OCI-LY1 (cell line): ENCODE results near the gene TXNRD1.
"Not testable (repeated sequence)": the region's sequence is repeated elsewhere in the genome, so short reads cannot be mapped to it uniquely, and the experiment has no call there.

ENCODE experiments used
- H2AFZ ChIP-seq: fragments of 200-600 bp; sonication (generic), shearing (Covaris generic); 2 replicates; pipeline ENCODE4 v1.6.0; 2014; ENCODE audit warnings: antibody characterized with exemption, mild to moderate bottlenecking, low read length
- H3F3A ChIP-seq: fragments of 200-600 bp; sonication (generic), shearing (Covaris generic); 2 replicates; pipeline ENCODE4 v1.6.0; 2014; ENCODE audit warnings: mild to moderate bottlenecking, antibody characterized with exemption, low read length, moderate library complexity; ENCODE audit not compliant: insufficient read depth
- H3K27ac ChIP-seq: fragments of 200-600 bp; sonication (generic); 2 replicates; pipeline ENCODE4 v1.5.1; 2014; ENCODE audit warnings: low read length, mixed run types, mild to moderate bottlenecking, low read depth; ENCODE audit not compliant: poor library complexity, severe bottlenecking
- H3K27me3 ChIP-seq: fragments of 200-600 bp; sonication (generic); 2 replicates; pipeline ENCODE4 v1.6.0; 2014; ENCODE audit warnings: antibody characterized with exemption, mild to moderate bottlenecking, low read length, moderate library complexity; ENCODE audit not compliant: insufficient read depth
- H3K36me3 ChIP-seq: fragments of 200-600 bp; sonication (generic); 2 replicates; pipeline ENCODE4 v1.6.1; 2014; ENCODE audit warnings: mild to moderate bottlenecking, antibody characterized with exemption, low read length, moderate library complexity, mixed read lengths; ENCODE audit not compliant: insufficient read depth
- H3K4me1 ChIP-seq: fragments of 200-600 bp; sonication (generic); 2 replicates; pipeline ENCODE4 v1.5.1; 2014; ENCODE audit warnings: mild to moderate bottlenecking, low read length, moderate library complexity; ENCODE audit not compliant: insufficient read depth, severe bottlenecking
- H3K4me2 ChIP-seq: fragments of 200-600 bp; sonication (generic), shearing (Covaris generic); 2 replicates; pipeline ENCODE4 v1.6.1; 2014; ENCODE audit warnings: low read length
- H3K4me3 ChIP-seq: fragments of 200-600 bp; sonication (generic); 2 replicates; pipeline ENCODE4 v1.5.1; 2014; ENCODE audit warnings: low read length, low read depth, mild to moderate bottlenecking, mixed read lengths; ENCODE audit not compliant: poor library complexity, severe bottlenecking
- H3K79me2 ChIP-seq: fragments of 200-600 bp; shearing (Covaris generic); 2 replicates; pipeline ENCODE4 v1.6.1; 2016; ENCODE audit warnings: mixed run types, low read length, mixed read lengths; ENCODE audit not compliant: insufficient read depth
- H3K9ac ChIP-seq: fragments of 200-600 bp; sonication (generic), shearing (Covaris generic); 2 replicates; pipeline ENCODE4 v1.6.1; 2014; ENCODE audit warnings: mild to moderate bottlenecking, low read length, mixed read lengths
- H3K9me2 ChIP-seq: fragments of 200-600 bp; sonication (generic), shearing (Covaris generic); 2 replicates; pipeline ENCODE4 v1.6.1; 2014; ENCODE audit warnings: low read depth, mild to moderate bottlenecking, low read length, mixed read lengths
- H3K9me3 ChIP-seq: fragments of 200-600 bp; shearing (Covaris generic); 2 replicates; pipeline ENCODE4 v1.6.1; 2014; ENCODE audit warnings: low read length, mixed read lengths
- H4K20me1 ChIP-seq: fragments of 200-600 bp; sonication (generic), shearing (Covaris generic); 2 replicates; pipeline ENCODE4 v1.6.0; 2016; ENCODE audit warnings: mild to moderate bottlenecking, low read length; ENCODE audit not compliant: insufficient read depth
- CTCF ChIP-seq: fragments of 200-600 bp; sonication (generic), shearing (Covaris generic); IDR thresholded peaks from 2 replicates; pipeline ENCODE4 v1.5.1; 2017; ENCODE audit warnings: mild to moderate bottlenecking, antibody characterized with exemption, low read length, moderate library complexity, mixed read lengths
- EZH2 ChIP-seq: fragments of 200-600 bp; sonication (generic), shearing (Covaris generic); IDR thresholded peaks from 2 replicates; pipeline ENCODE4 v1.8.0; 2017; ENCODE audit warnings: borderline replicate concordance, mixed run types, mild to moderate bottlenecking, antibody characterized with exemption, low read length, moderate library complexity, mixed read lengths

TXNRD1 gene

GRCh38 chr12:104263026-104263425 lies 47.4 kb downstream of the TXNRD1 start:
- Histone ChIP-seq H2AFZ (no peak overlapping the region), H3F3A (no peaks in the 10 kb centered on the region), H3K79me2 (no peaks in the 10 kb centered on the region), H3K9me2 (no peaks in the 10 kb centered on the region), H3K4me2 (no peak overlapping the region), H3K4me1 (no peaks in the 10 kb centered on the region), H3K4me3 (no peak overlapping the region), H3K9me3 (no peaks in the 10 kb centered on the region), H3K36me3 (no peaks in the 10 kb centered on the region), H3K27ac (no peak overlapping the region), H3K27me3 (no peaks in the 10 kb centered on the region), H3K9ac (no peak overlapping the region), H4K20me1 (no peaks in the 10 kb centered on the region)
- TF ChIP-seq EZH2 (no peak), CTCF (no peak)

DNA sequence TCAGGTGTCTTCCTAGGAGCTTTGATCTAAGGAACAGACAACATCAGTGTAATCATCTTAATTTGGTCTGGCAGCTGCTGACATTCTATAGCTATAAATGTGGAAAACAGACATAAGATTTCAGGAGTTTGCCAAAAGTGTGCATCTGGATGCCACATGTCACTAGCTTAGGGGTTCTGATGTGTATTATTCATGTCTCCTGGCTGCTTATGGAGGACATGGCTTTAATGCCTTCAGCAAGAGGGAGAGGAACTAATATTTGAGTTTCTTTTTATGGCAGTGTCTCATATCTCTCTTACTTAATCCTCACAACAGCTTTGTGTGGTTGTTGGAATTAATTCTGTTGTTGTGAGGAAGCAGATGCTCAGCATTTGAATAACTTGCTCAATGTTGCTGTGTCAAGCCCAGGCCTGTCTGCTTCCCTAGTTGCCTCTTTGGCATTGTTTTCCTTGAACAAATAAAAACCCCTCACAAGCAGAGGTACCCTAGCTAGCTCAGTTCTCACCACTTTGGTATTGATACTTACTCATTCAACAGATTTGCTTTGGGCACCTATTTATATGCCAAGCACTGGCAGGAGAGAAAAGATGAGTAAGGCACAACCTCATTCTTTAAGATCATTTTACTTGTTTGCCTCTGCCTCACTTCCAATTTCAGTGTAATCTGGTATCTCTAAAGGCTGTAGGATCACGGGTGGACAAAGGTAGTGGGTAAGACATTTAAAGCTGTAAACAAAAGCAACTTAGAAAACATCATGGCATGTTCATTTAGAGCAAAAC lies 48.2 kb downstream of the TXNRD1 start:
- H4K20me1 ChIP-seq, result no peaks in the 10 kb centered on the region
- H3F3A ChIP-seq, result no peaks in the 10 kb centered on the region
- H3K4me3 ChIP-seq, result no peak overlapping the region
- H3K27me3 ChIP-seq, result no peaks in the 10 kb centered on the region
- no peak overlapping the region for H3K4me2 ChIP-seq
- no peaks in the 10 kb centered on the region for H3K9me2 ChIP-seq
- no peaks in the 10 kb centered on the region for H3K79me2 ChIP-seq
- no peaks in the 10 kb centered on the region for H3K9me3 ChIP-seq
- no peak overlapping the region for H3K9ac ChIP-seq
- H3K4me1 ChIP-seq, result no peaks in the 10 kb centered on the region
- no peak overlapping the region for H3K27ac ChIP-seq
- no peak overlapping the region for H2AFZ ChIP-seq
- no peaks in the 10 kb centered on the region for H3K36me3 ChIP-seq
- TF ChIP-seq CTCF, result no peak
- TF ChIP-seq EZH2, result no peak

- not testable (repeated sequence) for H3K4me1 ChIP-seq, H2AFZ ChIP-seq, H3K27ac ChIP-seq, H3K27me3 ChIP-seq, H3F3A ChIP-seq, H3K4me2 ChIP-seq, H4K20me1 ChIP-seq, H3K36me3 ChIP-seq, H3K9me2 ChIP-seq, H3K9ac ChIP-seq, H3K9me3 ChIP-seq, H3K4me3 ChIP-seq, H3K79me2 ChIP-seq
These were observed 49.9 kb downstream of the TXNRD1 start for GRCh38 chr12:104265436-104265835.

DNA sequence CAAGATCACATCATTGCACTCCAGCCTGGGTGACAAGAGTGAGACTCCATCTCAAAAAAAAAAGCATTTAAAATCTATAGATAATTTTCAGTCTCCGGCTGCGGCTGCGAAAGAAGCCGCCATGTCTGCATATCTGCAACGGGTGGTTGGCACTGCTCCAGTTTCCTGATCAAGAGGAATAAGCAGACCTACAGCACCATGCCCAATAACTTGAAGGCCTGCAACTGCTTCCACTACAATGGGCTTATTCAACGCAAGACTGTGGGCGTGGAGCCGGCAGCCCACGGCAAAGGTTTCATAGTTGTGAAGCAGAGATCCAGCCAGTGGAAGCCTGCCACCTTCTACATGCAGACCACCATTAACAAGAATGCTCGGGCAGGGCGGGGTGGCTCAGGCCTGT lies 57.4 kb downstream of the TXNRD1 start:
- no peaks in the 10 kb centered on the region for H4K20me1 ChIP-seq
- peaks cover 12% of the 10 kb centered on the region for H3K4me1 ChIP-seq
- H3K27ac ChIP-seq, result no peak overlapping the region
- no peaks in the 10 kb centered on the region for H3K27me3 ChIP-seq
- H3K79me2 ChIP-seq, result no peaks in the 10 kb centered on the region
- H3K4me3 ChIP-seq, result no peak overlapping the region
- H3K36me3 ChIP-seq, result no peaks in the 10 kb centered on the region
- no peak overlapping the region for H2AFZ ChIP-seq
- H3F3A ChIP-seq, result no peaks in the 10 kb centered on the region
- no peaks in the 10 kb centered on the region for H3K9me2 ChIP-seq
- no peaks in the 10 kb centered on the region for H3K9me3 ChIP-seq
- no peak overlapping the region for H3K9ac ChIP-seq
- TF ChIP-seq EZH2 (no peak), CTCF (no peak)
- no peak overlapping the region for H3K4me2 ChIP-seq
